HFFc6 (cell line): ENCODE data around the gene PCDHGA7. TPM values are rescaled to one million over a fixed set of nuclear protein-coding genes. Genes with fewer than 3 reads are reported as not detected.
"Not testable (repeated sequence)": the region's sequence is repeated elsewhere in the genome, so short reads cannot be mapped to it uniquely, and the experiment has no call there.

ENCODE experiments used
- DNase-seq: peaks from one replicate; pipeline ENCODE4 v3.0.0-alpha.2; 2018
- H3K27ac Mint-ChIP-seq: 2 replicates; pipeline ENCODE4 v1.8.0; 2020; ENCODE audit warnings: mild to moderate bottlenecking, mixed read lengths
- H3K27me3 Mint-ChIP-seq: 2 replicates; pipeline ENCODE4 v1.8.0; 2021; ENCODE audit warnings: mild to moderate bottlenecking, moderate library complexity, mixed read lengths; ENCODE audit not compliant: insufficient read depth
- H3K36me3 Mint-ChIP-seq: 2 replicates; pipeline ENCODE4 v1.8.0; 2021; ENCODE audit warnings: low read depth, mixed read lengths
- H3K4me1 Mint-ChIP-seq: 2 replicates; pipeline ENCODE4 v1.8.0; 2020; ENCODE audit warnings: low read depth, mixed read lengths
- H3K4me3 Mint-ChIP-seq: 2 replicates; pipeline ENCODE4 v1.8.0; 2020; ENCODE audit warnings: mild to moderate bottlenecking, moderate library complexity, mixed read lengths
- H3K9me3 Mint-ChIP-seq: 2 replicates; pipeline ENCODE4 v1.8.0; 2020; ENCODE audit warnings: mild to moderate bottlenecking, mixed read lengths
- total RNA-seq, 6 experiments: library from RNA; stranded (reverse); fragmentation: NEBNext Ultra II Directional; extraction: Animal tissue kit (Norgen Biotek cat#: 25700); gene quantifications; 2 replicates in 1 of 6; 3 replicates in 5 of 6; pipeline ENCODE4 v1.2.3, GENCODE V29; 2021
- TF ChIP-seq, protein P1 (sequence below): fragments of 200-600 bp; sonication (generic); IDR thresholded peaks from 2 replicates; pipeline ENCODE4 v1.5.0; 2021; ENCODE audit warnings: antibody characterized with exemption, mild to moderate bottlenecking

PCDHGA7 gene
- total RNA-seq, 6 experiments from 2014 or later = 2.4 to 12.5 (median 11.6) TPM

DNA sequence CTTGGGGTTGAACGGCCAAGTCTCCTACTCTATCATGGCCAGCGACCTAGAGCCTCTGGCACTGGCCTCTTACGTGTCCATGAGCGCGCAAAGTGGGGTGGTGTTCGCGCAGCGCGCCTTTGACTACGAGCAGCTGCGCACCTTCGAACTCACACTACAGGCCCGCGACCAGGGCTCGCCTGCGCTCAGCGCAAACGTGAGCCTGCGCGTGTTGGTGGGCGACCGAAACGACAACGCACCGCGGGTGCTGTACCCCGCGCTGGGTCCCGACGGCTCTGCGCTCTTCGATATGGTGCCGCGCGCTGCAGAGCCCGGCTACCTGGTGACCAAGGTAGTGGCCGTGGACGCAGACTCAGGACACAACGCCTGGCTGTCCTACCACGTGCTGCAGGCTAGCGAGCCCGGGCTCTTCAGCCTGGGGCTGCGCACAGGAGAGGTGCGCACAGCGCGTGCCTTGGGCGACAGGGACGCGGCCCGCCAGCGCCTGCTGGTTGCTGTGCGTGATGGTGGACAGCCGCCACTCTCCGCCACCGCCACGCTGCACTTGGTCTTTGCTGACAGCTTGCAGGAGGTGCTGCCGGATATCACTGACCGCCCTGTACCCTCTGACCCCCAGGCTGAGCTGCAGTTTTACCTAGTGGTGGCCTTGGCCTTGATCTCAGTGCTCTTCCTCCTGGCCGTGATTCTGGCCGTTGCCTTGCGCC lies 17.2 kb downstream of the PCDHGA7 start:
- H3K36me3 Mint-ChIP-seq = peaks cover 55% of the 10 kb centered on the region
- DNase-seq = no peak
- no peak overlapping the region for H3K27ac Mint-ChIP-seq
- peaks cover 3% of the 10 kb centered on the region for H3K27me3 Mint-ChIP-seq
- TF ChIP-seq, protein P1, sequence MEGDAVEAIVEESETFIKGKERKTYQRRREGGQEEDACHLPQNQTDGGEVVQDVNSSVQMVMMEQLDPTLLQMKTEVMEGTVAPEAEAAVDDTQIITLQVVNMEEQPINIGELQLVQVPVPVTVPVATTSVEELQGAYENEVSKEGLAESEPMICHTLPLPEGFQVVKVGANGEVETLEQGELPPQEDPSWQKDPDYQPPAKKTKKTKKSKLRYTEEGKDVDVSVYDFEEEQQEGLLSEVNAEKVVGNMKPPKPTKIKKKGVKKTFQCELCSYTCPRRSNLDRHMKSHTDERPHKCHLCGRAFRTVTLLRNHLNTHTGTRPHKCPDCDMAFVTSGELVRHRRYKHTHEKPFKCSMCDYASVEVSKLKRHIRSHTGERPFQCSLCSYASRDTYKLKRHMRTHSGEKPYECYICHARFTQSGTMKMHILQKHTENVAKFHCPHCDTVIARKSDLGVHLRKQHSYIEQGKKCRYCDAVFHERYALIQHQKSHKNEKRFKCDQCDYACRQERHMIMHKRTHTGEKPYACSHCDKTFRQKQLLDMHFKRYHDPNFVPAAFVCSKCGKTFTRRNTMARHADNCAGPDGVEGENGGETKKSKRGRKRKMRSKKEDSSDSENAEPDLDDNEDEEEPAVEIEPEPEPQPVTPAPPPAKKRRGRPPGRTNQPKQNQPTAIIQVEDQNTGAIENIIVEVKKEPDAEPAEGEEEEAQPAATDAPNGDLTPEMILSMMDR = no peak
- peak overlapping the region; percentile 65; the same call in 1 of the 2 replicates for H3K4me3 Mint-ChIP-seq
- peaks cover 8% of the 10 kb centered on the region for H3K4me1 Mint-ChIP-seq
- H3K9me3 Mint-ChIP-seq = peaks cover 66% of the 10 kb centered on the region

DNA sequence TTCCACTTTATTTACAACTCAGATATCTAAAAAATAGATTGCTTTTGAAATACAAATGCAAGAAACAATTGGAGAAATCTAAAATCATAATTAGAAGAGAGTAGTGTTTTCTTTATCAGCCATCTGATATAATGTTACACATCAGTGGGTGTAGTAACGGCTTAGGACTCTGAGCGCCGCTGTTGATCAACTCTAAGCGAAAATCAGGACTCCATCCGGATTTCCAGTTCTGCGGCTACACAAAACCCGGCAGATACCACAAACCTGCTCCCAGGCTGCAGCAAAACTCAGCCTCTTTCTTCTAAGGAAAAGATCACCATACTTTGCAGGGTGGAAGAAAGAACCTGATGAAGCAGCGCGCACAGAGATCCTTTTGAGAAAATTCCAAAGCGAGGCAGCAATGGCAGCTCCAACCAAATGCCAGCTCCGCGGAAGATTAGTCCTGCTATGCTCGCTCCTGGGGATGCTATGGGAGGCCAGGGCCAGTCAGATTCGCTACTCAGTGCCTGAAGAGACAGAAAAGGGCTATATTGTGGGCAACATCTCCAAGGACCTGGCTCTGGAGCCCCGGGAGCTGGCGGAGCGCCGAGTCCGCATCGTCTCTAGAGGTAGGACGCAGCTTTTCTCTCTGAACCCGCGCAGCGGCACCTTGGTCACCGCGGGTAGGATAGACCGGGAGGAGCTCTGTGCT lies 20.2 kb downstream of the PCDHGA7 start, which contains the start of gene PCDHGA9:
Gene PCDHGA9 (plus strand): TSS at position 226 of the 691 bp plus-strand sequence. CDS start 175 bp downstream, at position 401.
- peaks cover 65% of the 10 kb centered on the region for H3K9me3 Mint-ChIP-seq
- peaks cover 69% of the 10 kb centered on the region for H3K36me3 Mint-ChIP-seq
- peaks cover 8% of the 10 kb centered on the region for H3K4me1 Mint-ChIP-seq
- 0 out of 2 replicates have a peak within 1 kb of the TSS, but pooled peaks have one; percentile 37 for H3K4me3 Mint-ChIP-seq
- DNase-seq = no peak
- H3K27ac Mint-ChIP-seq = no peak within 1 kb of the TSS
- TF ChIP-seq, protein P1 = 0 out of 2 replicates have a peak, but pooled peaks have one; percentile 45
- H3K27me3 Mint-ChIP-seq = peaks cover 3% of the 10 kb centered on the region

DNA sequence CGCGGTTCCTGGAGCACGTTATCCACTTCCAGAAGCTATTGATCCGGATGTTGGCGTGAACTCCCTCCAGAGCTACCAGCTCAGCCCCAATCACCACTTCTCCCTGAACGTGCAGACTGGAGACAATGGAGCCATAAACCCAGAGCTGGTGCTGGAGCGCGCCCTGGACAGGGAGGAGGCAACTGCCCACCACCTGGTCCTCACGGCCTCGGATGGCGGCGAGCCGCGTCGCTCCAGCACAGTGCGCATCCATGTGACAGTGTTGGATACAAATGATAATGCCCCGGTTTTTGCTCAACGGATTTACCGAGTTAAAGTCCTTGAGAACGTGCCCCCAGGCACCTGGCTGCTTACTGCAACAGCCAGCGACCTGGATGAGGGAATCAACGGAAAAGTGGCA lies 20.8 kb downstream of the PCDHGA7 start:
- no peak overlapping the region for H3K27ac Mint-ChIP-seq
- DNase-seq = no peak
- peaks cover 8% of the 10 kb centered on the region for H3K4me1 Mint-ChIP-seq
- H3K27me3 Mint-ChIP-seq = peaks cover 3% of the 10 kb centered on the region
- no peak overlapping the region for H3K4me3 Mint-ChIP-seq
- TF ChIP-seq, protein P1 = no peak
- H3K36me3 Mint-ChIP-seq = peaks cover 72% of the 10 kb centered on the region
- H3K9me3 Mint-ChIP-seq = peaks cover 71% of the 10 kb centered on the region

DNA sequence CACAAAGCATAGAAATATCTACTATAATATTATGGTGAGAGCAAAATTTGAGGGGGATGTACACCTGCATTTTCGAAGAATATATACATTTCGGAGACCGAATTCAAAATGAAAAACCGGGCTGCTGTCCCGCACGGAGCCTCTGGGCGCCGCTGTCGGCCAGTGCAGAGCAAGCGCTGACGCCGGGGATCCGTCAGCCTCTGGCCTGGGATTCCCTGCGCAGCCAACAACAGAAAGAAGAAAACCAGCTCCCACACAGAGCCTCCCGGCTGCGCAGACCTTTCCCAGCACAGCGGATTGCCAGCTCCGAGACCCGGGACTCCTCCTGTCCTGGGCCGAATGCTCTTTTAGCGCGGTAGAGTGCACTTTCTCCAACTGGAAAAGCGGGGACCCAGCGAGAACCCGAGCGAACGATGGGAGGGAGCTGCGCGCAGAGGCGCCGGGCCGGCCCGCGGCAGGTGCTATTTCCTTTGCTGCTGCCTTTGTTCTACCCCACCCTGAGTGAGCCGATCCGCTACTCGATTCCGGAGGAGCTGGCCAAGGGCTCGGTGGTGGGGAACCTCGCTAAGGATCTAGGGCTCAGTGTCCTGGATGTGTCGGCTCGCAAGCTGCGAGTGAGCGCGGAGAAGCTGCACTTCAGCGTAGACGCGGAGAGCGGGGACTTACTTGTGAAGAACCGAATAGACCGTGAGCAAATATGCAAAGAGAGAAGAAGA lies 25.4 kb downstream of the PCDHGA7 start, which contains the start of gene PCDHGB6:
Gene PCDHGB6 (plus strand): TSS at position 232 of the 716 bp plus-strand sequence. CDS start 182 bp downstream, at position 414.
- H3K9me3 Mint-ChIP-seq = peaks cover 60% of the 10 kb centered on the region
- H3K4me1 Mint-ChIP-seq, H3K27me3 Mint-ChIP-seq, H3K27ac Mint-ChIP-seq, DNase-seq, H3K4me3 Mint-ChIP-seq: not testable (repeated sequence)
- peaks cover 62% of the 10 kb centered on the region for H3K36me3 Mint-ChIP-seq
- TF ChIP-seq, protein P1 = peak; percentile 51; the same call in 1 of the 2 replicates

DNA sequence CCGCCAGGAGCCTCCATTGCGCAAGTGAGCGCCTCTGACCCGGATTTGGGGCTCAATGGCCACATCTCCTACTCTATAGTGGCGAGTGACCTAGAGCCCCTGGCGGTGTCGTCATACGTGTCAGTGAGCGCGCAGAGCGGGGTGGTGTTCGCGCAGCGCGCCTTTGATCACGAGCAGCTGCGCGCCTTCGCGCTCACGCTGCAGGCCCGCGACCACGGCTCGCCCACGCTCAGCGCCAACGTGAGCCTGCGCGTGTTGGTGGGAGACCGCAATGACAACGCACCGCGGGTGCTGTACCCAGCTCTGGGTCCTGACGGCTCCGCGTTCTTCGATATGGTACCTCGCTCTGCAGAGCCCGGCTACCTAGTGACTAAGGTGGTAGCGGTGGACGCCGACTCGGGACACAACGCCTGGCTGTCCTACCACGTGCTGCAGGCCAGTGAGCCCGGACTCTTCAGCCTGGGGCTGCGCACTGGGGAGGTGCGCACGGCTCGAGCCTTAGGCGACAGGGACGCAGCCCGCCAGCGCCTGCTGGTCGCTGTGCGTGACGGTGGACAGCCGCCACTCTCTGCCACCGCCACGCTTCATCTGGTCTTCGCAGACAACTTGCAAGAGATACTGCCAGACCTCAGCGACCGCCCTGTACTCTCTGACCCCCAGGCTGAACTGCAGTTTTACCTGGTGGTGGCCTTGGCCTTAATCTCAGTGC lies 27.2 kb downstream of the PCDHGA7 start:
- no peak overlapping the region for H3K27ac Mint-ChIP-seq
- no peak for DNase-seq
- H3K4me3 Mint-ChIP-seq = no peak overlapping the region

More for the DNA sequence above, 27.2 kb downstream of the PCDHGA7 start:
- H3K27me3 Mint-ChIP-seq = no peaks in the 10 kb centered on the region
- H3K36me3 Mint-ChIP-seq = peaks cover 65% of the 10 kb centered on the region
- TF ChIP-seq, protein P1 = no peak
- no peaks in the 10 kb centered on the region; the same call in 1 of the 2 replicates for H3K4me1 Mint-ChIP-seq
- H3K9me3 Mint-ChIP-seq = peaks cover 53% of the 10 kb centered on the region
